Measurements from ENCODE around the gene AQP12A. TPM values are rescaled to one million over a fixed set of nuclear protein-coding genes. Genes with fewer than 3 reads are reported as not detected.
A peak's percentile ranks its signal among the peaks of the same experiment; 100 is the strongest.

Gene AQP12A
- total RNA-seq, 1 donor, result not detected

DNA sequence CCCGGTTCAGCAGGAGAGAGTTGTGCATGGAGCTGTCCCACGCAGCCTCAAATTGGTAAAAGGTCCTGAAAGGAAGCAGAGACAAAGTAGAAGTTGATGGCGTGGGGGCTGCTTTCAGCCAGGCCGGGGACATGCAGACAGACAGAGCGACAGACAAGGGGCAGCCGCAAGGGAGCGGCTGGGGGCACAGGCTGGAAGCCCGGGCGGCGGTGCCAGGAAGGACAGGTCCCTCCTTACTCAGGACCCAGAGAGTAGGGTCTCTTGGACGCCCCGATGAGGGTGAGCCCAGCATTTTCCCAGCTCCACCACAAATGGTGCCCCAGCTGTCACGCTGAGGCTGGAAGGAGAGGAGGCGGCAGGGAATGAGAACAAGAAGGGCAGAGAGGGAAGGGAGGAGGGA lies 35.2 kb downstream of the AQP12A start:
- TF ChIP-seq, protein P1, sequence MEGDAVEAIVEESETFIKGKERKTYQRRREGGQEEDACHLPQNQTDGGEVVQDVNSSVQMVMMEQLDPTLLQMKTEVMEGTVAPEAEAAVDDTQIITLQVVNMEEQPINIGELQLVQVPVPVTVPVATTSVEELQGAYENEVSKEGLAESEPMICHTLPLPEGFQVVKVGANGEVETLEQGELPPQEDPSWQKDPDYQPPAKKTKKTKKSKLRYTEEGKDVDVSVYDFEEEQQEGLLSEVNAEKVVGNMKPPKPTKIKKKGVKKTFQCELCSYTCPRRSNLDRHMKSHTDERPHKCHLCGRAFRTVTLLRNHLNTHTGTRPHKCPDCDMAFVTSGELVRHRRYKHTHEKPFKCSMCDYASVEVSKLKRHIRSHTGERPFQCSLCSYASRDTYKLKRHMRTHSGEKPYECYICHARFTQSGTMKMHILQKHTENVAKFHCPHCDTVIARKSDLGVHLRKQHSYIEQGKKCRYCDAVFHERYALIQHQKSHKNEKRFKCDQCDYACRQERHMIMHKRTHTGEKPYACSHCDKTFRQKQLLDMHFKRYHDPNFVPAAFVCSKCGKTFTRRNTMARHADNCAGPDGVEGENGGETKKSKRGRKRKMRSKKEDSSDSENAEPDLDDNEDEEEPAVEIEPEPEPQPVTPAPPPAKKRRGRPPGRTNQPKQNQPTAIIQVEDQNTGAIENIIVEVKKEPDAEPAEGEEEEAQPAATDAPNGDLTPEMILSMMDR (IDR thresholded peaks at IDR 0.05; ENCODE audit: insufficient read depth, low read depth, low read length), result no peak
- no peak overlapping the region for H3K4me3 ChIP-seq (ENCODE audit: low read depth, low read length)
- no peak for DNase-seq (ENCODE audit: low read depth)

DNA sequence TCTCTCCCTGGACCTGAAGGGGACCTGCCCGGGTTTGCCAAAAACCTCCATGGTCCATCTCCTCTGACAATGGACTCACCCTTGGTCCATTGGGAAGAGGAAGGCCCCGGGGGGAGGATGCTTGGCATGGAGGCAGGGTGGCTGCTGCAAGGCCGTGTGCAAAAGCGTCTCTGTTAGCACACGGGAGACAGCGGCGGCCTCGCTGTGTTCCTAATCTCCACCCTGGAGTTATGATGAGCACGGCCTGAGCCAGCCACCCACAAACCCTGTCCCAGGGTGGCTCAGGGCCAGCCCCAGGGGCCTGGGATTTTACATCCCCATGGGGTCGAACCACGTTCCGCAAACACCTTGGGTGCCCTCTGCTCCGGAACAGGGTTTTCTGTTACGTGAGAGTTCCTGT lies 35.8 kb downstream of the AQP12A start:
- no peak overlapping the region for H3K4me3 ChIP-seq (ENCODE audit: low read depth, low read length)
- DNase-seq (ENCODE audit: low read depth), result no peak
- TF ChIP-seq, protein P1 (IDR thresholded peaks at IDR 0.05; ENCODE audit: insufficient read depth, low read depth, low read length), result no peak

DNA sequence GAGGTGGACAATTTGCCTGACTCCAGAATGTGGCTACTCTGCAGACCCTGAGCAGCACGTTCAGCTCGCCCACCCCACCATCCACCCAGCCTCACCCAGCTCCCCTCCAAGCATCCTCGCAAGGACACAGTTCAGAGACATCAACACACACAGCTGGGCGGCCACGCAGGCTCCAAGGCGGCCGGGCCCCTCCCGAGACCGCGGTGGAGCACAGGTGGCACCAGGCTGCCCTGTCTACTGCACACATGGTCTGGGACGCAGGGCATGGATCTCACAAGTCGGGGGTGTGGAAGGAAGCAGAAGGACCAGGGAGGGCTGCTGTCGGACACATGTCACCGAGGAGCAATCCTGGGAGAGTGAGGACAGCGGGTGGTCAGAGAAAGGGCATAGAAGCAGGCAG lies 36.2 kb downstream of the AQP12A start:
- no peak for DNase-seq (ENCODE audit: low read depth)
- TF ChIP-seq, protein P1 (IDR thresholded peaks at IDR 0.05; ENCODE audit: insufficient read depth, low read depth, low read length), result no peak
- no peak overlapping the region for H3K4me3 ChIP-seq (ENCODE audit: low read depth, low read length)

DNA sequence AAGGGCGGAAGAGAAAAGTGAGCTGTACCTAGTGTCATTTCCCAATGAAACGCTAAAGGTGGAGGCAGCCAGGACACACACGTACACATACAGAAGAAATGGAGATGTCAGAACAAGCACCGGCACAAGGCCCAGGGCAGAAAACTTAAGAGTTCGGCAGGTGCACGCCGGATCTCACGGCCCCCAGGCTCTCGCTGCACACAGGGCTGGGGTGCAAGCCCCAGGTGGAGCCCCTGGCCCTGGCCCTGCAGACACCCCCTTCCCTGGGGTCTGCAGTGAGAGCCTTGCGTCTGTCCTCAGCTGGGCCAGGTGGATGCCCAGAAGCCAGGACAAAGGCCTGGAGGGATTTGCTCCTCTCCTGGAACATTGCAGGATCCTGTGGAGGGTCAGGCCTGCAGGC lies 36.7 kb downstream of the AQP12A start:
- no peak overlapping the region for H3K4me3 ChIP-seq (ENCODE audit: low read depth, low read length)
- no peak for DNase-seq (ENCODE audit: low read depth)
- TF ChIP-seq, protein P1 (IDR thresholded peaks at IDR 0.05; ENCODE audit: insufficient read depth, low read depth, low read length), result no peak

DNA sequence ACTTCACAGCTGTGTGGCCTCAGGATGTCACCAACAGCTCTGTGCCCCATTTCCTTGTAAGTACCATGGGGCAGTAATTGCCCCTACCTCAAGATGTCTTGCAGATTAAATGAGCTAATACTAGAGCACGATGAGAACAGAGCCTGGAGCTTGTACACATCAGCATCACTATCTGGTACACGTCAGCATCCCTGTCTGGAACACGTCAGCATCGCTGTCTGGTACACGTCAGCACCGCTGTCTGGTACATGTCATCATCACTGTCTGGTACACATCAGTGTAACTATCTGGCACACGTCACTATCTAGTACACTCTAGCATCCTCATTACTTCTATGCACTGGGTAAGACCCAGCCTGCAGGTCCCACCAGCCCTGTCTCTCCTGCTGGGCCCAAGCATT lies 37.2 kb downstream of the AQP12A start:
- no peak overlapping the region for H3K4me3 ChIP-seq (ENCODE audit: low read depth, low read length)
- DNase-seq (ENCODE audit: low read depth), result peak; percentile 2
- TF ChIP-seq, protein P1 (IDR thresholded peaks at IDR 0.05; ENCODE audit: insufficient read depth, low read depth, low read length), result no peak

DNA sequence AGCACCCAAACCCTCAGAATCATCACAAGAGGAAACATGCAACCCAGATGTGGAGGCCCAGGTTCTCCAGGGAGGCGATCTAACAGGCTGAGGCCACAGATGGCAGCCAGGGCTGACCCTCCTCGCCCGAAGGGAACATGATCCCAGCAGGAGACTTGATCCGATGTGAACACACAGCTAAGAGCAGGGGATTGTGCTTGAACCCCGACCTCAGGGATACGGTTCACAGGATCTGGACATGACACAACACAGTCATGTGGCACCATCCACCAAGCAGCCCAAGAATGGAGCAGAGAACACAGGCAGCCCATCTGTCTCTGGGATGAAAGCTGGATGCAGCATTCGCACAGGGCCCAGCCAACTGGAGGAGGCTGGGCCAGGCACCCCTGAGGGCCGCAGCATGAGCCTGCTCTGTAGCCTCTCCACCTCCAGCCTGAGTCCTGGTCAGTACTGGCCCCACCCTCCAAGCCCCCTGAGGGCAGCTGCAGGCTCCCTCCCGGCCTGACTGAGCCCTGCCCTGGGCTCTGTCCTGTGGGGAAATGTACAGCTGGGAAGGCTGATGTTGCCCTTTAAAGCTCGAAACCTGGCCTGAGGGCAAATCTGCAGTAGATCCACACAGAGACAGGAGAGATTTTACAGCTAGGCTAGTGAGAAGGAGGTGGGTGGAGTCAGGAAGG lies 39.0 kb downstream of the AQP12A start:
- DNase-seq (ENCODE audit: low read depth), result no peak
- TF ChIP-seq, protein P1 (IDR thresholded peaks at IDR 0.05; ENCODE audit: insufficient read depth, low read depth, low read length), result no peak
- no peak overlapping the region for H3K4me3 ChIP-seq (ENCODE audit: low read depth, low read length)

DNA sequence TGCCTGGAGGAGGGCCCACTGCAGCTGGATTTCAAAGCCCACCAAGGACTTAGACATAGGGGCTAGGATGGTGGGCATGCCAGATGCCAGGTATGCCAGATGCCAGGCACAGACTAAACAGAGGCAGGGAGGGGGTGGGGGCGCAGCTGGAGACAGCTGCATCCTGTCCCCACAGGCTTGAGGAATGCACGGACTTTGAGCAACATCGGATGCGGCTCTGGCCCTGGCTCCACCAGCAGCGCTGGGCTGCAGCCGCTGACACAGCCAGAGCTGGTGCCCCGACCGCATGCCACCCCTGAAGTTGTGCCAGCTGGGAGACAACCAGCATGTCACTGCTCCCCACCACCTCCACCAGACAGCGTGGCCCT lies 39.5 kb downstream of the AQP12A start:
- no peak overlapping the region for H3K4me3 ChIP-seq (ENCODE audit: low read depth, low read length)
- no peak for DNase-seq (ENCODE audit: low read depth)
- TF ChIP-seq, protein P1 (IDR thresholded peaks at IDR 0.05; ENCODE audit: insufficient read depth, low read depth, low read length), result no peak
